ENCODE measurements around the gene DPY19L2.
"Not testable (repeated sequence)": the region's sequence is repeated elsewhere in the genome, so short reads cannot be mapped to it uniquely, and the experiment has no call there.

Gene DPY19L2

GRCh38 chr12:63609281-63609680, 59.0 kb downstream of the DPY19L2 start:
- H3K27ac Mint-ChIP-seq; H3K27me3 Mint-ChIP-seq; H3K9me3 Mint-ChIP-seq; H3K4me1 Mint-ChIP-seq (ENCODE audit: low read depth); H3K4me3 Mint-ChIP-seq; H3K36me3 Mint-ChIP-seq (ENCODE audit: low read depth): not testable (repeated sequence)

- peaks cover 13% of the 10 kb centered on the region for H3K36me3 Mint-ChIP-seq (ENCODE audit: low read depth)
- H3K27me3 Mint-ChIP-seq; H3K9me3 Mint-ChIP-seq; H3K27ac Mint-ChIP-seq; H3K4me1 Mint-ChIP-seq (ENCODE audit: low read depth); H3K4me3 Mint-ChIP-seq: not testable (repeated sequence)
These were observed 63.3 kb downstream of the DPY19L2 start for GRCh38 chr12:63604985-63605384.

GRCh38 chr12:63594828-63595227, 73.5 kb downstream of the DPY19L2 start:
- not testable (repeated sequence) for H3K4me1 Mint-ChIP-seq (ENCODE audit: low read depth); H3K27me3 Mint-ChIP-seq; H3K27ac Mint-ChIP-seq; H3K9me3 Mint-ChIP-seq; H3K36me3 Mint-ChIP-seq (ENCODE audit: low read depth); H3K4me3 Mint-ChIP-seq

GRCh38 chr12:63584426-63584825, 83.9 kb downstream of the DPY19L2 start:
- H3K9me3 Mint-ChIP-seq; H3K4me1 Mint-ChIP-seq (ENCODE audit: low read depth); H3K27me3 Mint-ChIP-seq; H3K36me3 Mint-ChIP-seq (ENCODE audit: low read depth); H3K27ac Mint-ChIP-seq; H3K4me3 Mint-ChIP-seq: not testable (repeated sequence)

GRCh38 chr12:63583289-63583688, 85.0 kb downstream of the DPY19L2 start:
- H3K9me3 Mint-ChIP-seq; H3K4me1 Mint-ChIP-seq (ENCODE audit: low read depth); H3K27me3 Mint-ChIP-seq; H3K27ac Mint-ChIP-seq; H3K36me3 Mint-ChIP-seq (ENCODE audit: low read depth); H3K4me3 Mint-ChIP-seq: not testable (repeated sequence)

GRCh38 chr12:63577631-63578030, 90.7 kb downstream of the DPY19L2 start:
- H3K36me3 Mint-ChIP-seq (ENCODE audit: low read depth), result peaks cover 16% of the 10 kb centered on the region
- H3K4me3 Mint-ChIP-seq; H3K9me3 Mint-ChIP-seq; H3K27me3 Mint-ChIP-seq; H3K27ac Mint-ChIP-seq; H3K4me1 Mint-ChIP-seq (ENCODE audit: low read depth): not testable (repeated sequence)

GRCh38 chr12:63572038-63572437, 96.3 kb downstream of the DPY19L2 start:
- H3K27ac Mint-ChIP-seq; H3K27me3 Mint-ChIP-seq; H3K4me3 Mint-ChIP-seq; H3K9me3 Mint-ChIP-seq; H3K4me1 Mint-ChIP-seq (ENCODE audit: low read depth): not testable (repeated sequence)
- peaks cover 51% of the 10 kb centered on the region for H3K36me3 Mint-ChIP-seq (ENCODE audit: low read depth)

- not testable (repeated sequence) for H3K27ac Mint-ChIP-seq; H3K4me1 Mint-ChIP-seq (ENCODE audit: low read depth); H3K4me3 Mint-ChIP-seq; H3K27me3 Mint-ChIP-seq; H3K36me3 Mint-ChIP-seq (ENCODE audit: low read depth); H3K9me3 Mint-ChIP-seq
These were observed 109.8 kb downstream of the DPY19L2 start for GRCh38 chr12:63558445-63558844.

GRCh38 chr12:63551397-63551796, 116.9 kb downstream of the DPY19L2 start:
- H3K27ac Mint-ChIP-seq; H3K36me3 Mint-ChIP-seq (ENCODE audit: low read depth); H3K4me1 Mint-ChIP-seq (ENCODE audit: low read depth); H3K4me3 Mint-ChIP-seq; H3K27me3 Mint-ChIP-seq; H3K9me3 Mint-ChIP-seq: not testable (repeated sequence)

GRCh38 chr12:63549034-63549433, 119.3 kb downstream of the DPY19L2 start:
- not testable (repeated sequence) for H3K27me3 Mint-ChIP-seq; H3K4me1 Mint-ChIP-seq (ENCODE audit: low read depth); H3K27ac Mint-ChIP-seq; H3K4me3 Mint-ChIP-seq; H3K9me3 Mint-ChIP-seq; H3K36me3 Mint-ChIP-seq (ENCODE audit: low read depth)

- H3K4me1 Mint-ChIP-seq (ENCODE audit: low read depth); H3K27ac Mint-ChIP-seq; H3K9me3 Mint-ChIP-seq; H3K27me3 Mint-ChIP-seq; H3K4me3 Mint-ChIP-seq; H3K36me3 Mint-ChIP-seq (ENCODE audit: low read depth): not testable (repeated sequence)
These were observed 122.9 kb downstream of the DPY19L2 start for GRCh38 chr12:63545298-63545916.

GRCh38 chr12:63538656-63539055, 129.6 kb downstream of the DPY19L2 start:
- H3K9me3 Mint-ChIP-seq; H3K4me1 Mint-ChIP-seq (ENCODE audit: low read depth); H3K27me3 Mint-ChIP-seq; H3K36me3 Mint-ChIP-seq (ENCODE audit: low read depth); H3K4me3 Mint-ChIP-seq; H3K27ac Mint-ChIP-seq: not testable (repeated sequence)

GRCh38 chr12:63537838-63538237, 130.5 kb downstream of the DPY19L2 start:
- H3K27ac Mint-ChIP-seq; H3K4me3 Mint-ChIP-seq; H3K27me3 Mint-ChIP-seq; H3K36me3 Mint-ChIP-seq (ENCODE audit: low read depth); H3K9me3 Mint-ChIP-seq; H3K4me1 Mint-ChIP-seq (ENCODE audit: low read depth): not testable (repeated sequence)

- H3K27ac Mint-ChIP-seq; H3K4me3 Mint-ChIP-seq; H3K27me3 Mint-ChIP-seq; H3K36me3 Mint-ChIP-seq (ENCODE audit: low read depth); H3K9me3 Mint-ChIP-seq; H3K4me1 Mint-ChIP-seq (ENCODE audit: low read depth): not testable (repeated sequence)
These were observed 138.7 kb downstream of the DPY19L2 start for GRCh38 chr12:63529641-63530040.

GRCh38 chr12:63525831-63526230, 142.5 kb downstream of the DPY19L2 start:
- Mint-ChIP-seq H3K36me3 (ENCODE audit: low read depth) (no peaks in the 10 kb centered on the region), H3K4me1 (ENCODE audit: low read depth) (no peaks in the 10 kb centered on the region), H3K27me3 (no peaks in the 10 kb centered on the region), H3K4me3 (no peak overlapping the region), H3K27ac (no peak overlapping the region), H3K9me3 (no peaks in the 10 kb centered on the region)

GRCh38 chr12:63521706-63522105, 146.6 kb downstream of the DPY19L2 start:
- Mint-ChIP-seq H3K27me3 (no peaks in the 10 kb centered on the region), H3K9me3 (no peaks in the 10 kb centered on the region), H3K27ac (no peak overlapping the region), H3K4me1 (ENCODE audit: low read depth) (no peaks in the 10 kb centered on the region), H3K36me3 (ENCODE audit: low read depth) (no peaks in the 10 kb centered on the region), H3K4me3 (no peak overlapping the region)
